ENCODE data around the gene C1orf174. TPM values are rescaled to one million over a fixed set of nuclear protein-coding genes. Genes with fewer than 3 reads are reported as not detected.
A peak's percentile ranks its signal among the peaks of the same experiment; 100 is the strongest.

The C1orf174 gene
- total RNA-seq, 1 experiment from 2014 or later: 41.2 TPM

GRCh38 chr1:3888301-3888700 is 11.8 kb downstream of the C1orf174 start:
- H3K4me3 ChIP-seq (ENCODE audit: low read depth in 2 of 2, low read length in 2 of 2): no peak overlapping the region
- TF ChIP-seq TCF7L2 (IDR thresholded peaks at IDR 0.05; ENCODE audit: low read depth, low read length) (no peak), SIN3A (IDR thresholded peaks at IDR 0.05; ENCODE audit: borderline replicate concordance, insufficient read depth, low read depth, low read length) (no peak), REST (IDR thresholded peaks at IDR 0.05; ENCODE audit: insufficient read depth in 1 of 2, low read depth in 2 of 2, low read length in 1 of 2) (no peak), CTCF (IDR thresholded peaks at IDR 0.05) (no peak), POLR2AphosphoS5 (IDR thresholded peaks at IDR 0.05; ENCODE audit: low read depth, low read length) (no peak)
- CTCF ChIA-PET: no interaction called here
- ATAC-seq (no peak), DNase-seq (ENCODE audit: low read depth, low spot score) (no peak)
- H3K4me1 ChIP-seq (ENCODE audit: control insufficient read depth, insufficient read depth, low read length): no peaks in the 10 kb centered on the region
- intact Hi-C loops (cut with micrococcal nuclease; ENCODE audit: unreplicated experiment) (no loop called here), in situ Hi-C loops (cut with HindIII; ENCODE audit: low pct_unique_long_range_greater_than_20kb, low sequenced_read_pairs) (no loop called here)
- H3K36me3 ChIP-seq (ENCODE audit: control insufficient read depth, insufficient read depth, low read length): peaks cover 15% of the 10 kb centered on the region
- H3K9me3 ChIP-seq (ENCODE audit: control insufficient read depth, insufficient read depth, low read depth, low read length): no peaks in the 10 kb centered on the region
- POLR2A ChIA-PET: no interaction called here
- BruUV-seq (replicated peaks): no TSS peak
- no peaks in the 10 kb centered on the region for H3K27me3 ChIP-seq (ENCODE audit: control insufficient read depth, insufficient read depth, low read length)
- H3K27ac ChIP-seq (ENCODE audit: low read length): no peak overlapping the region

- ChIA-PET CTCF (interaction anchor here (0.8 kb wide), 1 partner anchor 29 kb away, joined by 3 read pairs; the partner anchor contains the start of genes CEP104 and DFFB), POLR2A (no interaction called here)
- ATAC-seq (peak; percentile 45; the same call in 1 of the 2 replicates), DNase-seq (ENCODE audit: low read depth, low spot score) (no peak)
- TF ChIP-seq CTCF (IDR thresholded peaks at IDR 0.05) (no peak), SIN3A (IDR thresholded peaks at IDR 0.05; ENCODE audit: borderline replicate concordance, insufficient read depth, low read depth, low read length) (no peak), POLR2AphosphoS5 (IDR thresholded peaks at IDR 0.05; ENCODE audit: low read depth, low read length) (no peak), REST (IDR thresholded peaks at IDR 0.05; ENCODE audit: insufficient read depth in 1 of 2, low read depth in 2 of 2, low read length in 1 of 2) (no peak), TCF7L2 (IDR thresholded peaks at IDR 0.05; ENCODE audit: low read depth, low read length) (no peak)
- no peak overlapping the region for H3K4me3 ChIP-seq (ENCODE audit: low read depth in 2 of 2, low read length in 2 of 2)
- H3K36me3 ChIP-seq (ENCODE audit: control insufficient read depth, insufficient read depth, low read length): peaks cover 15% of the 10 kb centered on the region
- in situ Hi-C loops (cut with HindIII; ENCODE audit: low pct_unique_long_range_greater_than_20kb, low sequenced_read_pairs) (no loop called here), intact Hi-C loops (cut with micrococcal nuclease; ENCODE audit: unreplicated experiment) (no loop called here)
- H3K9me3 ChIP-seq (ENCODE audit: control insufficient read depth, insufficient read depth, low read depth, low read length): no peaks in the 10 kb centered on the region
- H3K4me1 ChIP-seq (ENCODE audit: control insufficient read depth, insufficient read depth, low read length): no peaks in the 10 kb centered on the region
- H3K27ac ChIP-seq (ENCODE audit: low read length): no peak overlapping the region
- BruUV-seq (replicated peaks): no TSS peak
- no peaks in the 10 kb centered on the region for H3K27me3 ChIP-seq (ENCODE audit: control insufficient read depth, insufficient read depth, low read length)
These were observed 13.4 kb downstream of the C1orf174 start for GRCh38 chr1:3886691-3887090.

Measured in Panc1 (cell line).